ENCODE data around the gene CNTN4.

CNTN4 gene

DNA sequence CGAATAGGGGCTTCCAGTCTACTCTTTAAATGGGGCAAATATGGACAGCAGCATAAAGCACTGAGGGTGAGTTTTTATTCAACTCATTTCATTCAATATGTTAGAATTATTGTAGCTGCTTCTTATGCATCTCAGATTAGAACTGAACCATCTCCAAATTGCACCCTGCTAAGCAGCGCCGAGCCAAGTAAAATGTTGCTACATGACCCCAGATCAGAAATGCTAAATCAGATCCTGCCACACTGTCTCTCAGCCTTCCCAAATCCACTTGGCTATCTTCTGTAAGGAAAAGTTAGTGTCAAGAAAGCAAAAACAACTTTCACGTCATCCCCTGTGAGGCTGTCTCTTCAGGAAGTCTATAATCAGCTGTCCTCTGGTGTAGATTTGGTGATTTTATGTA, 293.2 kb downstream of the CNTN4 start:
- DNase-seq (ENCODE audit: low read depth in 2 of 2): no peak

DNA sequence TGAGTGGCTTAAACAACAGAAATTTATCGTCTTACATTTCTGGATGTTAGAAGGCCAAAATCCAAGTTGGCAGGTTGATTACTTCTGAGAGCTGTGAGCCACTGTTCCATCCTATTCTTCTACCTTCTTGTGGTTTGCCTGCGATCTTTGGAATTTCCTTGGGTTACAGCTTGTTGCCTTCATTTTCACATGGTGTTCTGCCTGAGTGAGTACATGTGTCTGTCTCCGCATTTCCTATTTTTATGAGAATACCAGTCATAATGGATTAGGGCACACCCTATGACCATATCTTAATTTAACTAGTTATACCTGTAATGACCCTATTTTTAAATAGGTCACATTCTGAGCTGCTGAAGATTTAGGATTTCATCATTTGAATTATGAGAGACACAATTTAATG, 294.3 kb downstream of the CNTN4 start:
- no peak for DNase-seq (ENCODE audit: low read depth in 2 of 2)

DNA sequence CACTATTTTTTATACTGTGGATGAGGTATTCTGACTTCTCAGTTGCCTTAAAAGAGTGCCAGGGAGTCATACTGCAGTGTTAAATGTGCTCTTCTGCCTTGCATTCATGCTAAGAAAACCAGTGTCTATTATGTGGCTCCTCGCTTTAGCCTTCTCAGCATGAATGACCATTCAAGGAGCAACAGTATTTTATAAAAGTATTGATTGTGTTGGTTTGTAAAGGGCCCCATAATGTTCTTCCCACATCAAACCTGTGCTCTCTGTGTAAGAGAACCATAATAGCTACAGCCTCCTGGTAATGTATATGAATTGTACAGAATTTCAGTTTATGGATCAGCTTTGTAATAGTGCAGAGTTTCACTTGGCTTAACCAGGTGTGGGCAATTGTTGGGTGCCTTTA, 316.4 kb downstream of the CNTN4 start:
- no peak for DNase-seq (ENCODE audit: low read depth in 2 of 2)

DNA sequence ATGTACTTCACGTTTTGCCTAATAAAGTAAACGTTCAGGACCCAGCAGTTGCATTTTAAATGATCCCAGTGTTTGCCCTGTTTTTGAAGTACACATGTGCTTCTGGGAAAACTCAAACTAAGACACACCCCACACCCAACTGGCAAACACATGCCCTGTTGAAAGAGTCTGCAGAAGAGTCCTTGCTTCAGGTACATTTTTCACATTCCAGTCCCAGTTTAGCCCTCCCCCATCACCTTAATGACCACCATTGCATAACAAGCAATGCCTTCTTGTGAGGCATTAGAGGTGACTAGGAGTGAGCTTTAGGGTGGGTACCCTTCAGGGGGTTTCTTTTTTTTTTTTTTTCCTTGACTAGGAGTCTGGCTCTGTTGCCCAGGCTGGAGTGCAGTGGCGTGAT, 322.3 kb downstream of the CNTN4 start:
- DNase-seq (ENCODE audit: low read depth in 2 of 2): no peak

DNA sequence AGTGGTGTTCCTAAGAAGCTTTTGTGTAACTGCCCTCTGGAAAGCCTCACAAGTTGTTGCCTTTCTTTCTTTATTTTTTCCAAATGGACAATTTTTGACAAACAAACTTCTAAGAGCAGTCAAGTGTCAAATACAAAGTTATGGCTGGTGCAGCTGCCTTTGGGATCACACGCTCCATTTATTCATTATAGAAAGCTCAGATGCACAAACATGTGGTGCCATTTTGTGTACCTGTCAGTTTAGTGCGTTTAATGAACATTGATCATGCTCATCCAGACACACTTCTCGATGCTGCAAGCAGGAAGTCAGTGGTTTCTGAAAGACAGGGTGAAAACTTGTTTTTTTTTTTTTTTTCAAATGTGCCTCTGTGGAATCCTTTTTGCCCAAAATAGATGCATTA, 324.5 kb downstream of the CNTN4 start:
- no peak for DNase-seq (ENCODE audit: low read depth in 2 of 2)

DNA sequence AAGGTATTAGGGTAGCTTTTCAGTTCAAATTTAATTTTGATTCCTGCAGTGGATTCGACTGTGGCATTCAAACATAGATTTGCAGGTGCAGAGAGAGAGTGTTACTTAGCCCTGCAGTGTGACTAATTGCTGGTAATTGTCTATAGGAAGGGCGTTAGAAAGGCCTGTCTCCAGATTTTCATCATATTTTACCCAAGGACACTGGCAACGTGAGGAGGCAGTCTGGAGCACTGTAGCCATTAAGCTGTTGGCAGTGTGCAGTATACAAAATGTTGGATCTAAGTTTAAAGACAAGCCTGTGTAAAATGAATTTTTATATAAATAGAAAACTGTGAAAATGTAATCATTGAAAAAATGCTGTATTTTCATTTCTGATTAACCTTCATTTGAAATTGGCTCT, 342.9 kb downstream of the CNTN4 start:
- no peak for DNase-seq (ENCODE audit: low read depth in 2 of 2)

DNA sequence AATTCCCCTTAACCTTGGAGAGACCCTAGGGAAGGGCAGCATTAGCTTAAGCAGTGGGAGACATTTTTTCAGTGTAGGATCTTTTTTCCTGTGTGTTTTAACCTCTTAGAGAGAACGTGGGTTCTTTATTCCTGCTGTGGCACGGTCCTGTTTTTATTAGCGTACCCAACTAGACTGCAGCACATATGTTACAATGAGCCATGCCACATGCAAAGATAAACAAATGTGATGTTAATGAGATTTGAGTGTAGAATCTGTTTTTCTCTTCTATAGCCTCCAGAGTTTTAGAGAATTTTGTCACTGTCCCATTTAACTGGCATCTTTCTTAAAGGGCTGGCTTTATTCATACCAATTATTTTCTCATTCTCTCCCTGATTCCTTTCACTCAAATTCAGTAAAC, 347.5 kb downstream of the CNTN4 start:
- no peak for DNase-seq (ENCODE audit: low read depth in 2 of 2)

DNA sequence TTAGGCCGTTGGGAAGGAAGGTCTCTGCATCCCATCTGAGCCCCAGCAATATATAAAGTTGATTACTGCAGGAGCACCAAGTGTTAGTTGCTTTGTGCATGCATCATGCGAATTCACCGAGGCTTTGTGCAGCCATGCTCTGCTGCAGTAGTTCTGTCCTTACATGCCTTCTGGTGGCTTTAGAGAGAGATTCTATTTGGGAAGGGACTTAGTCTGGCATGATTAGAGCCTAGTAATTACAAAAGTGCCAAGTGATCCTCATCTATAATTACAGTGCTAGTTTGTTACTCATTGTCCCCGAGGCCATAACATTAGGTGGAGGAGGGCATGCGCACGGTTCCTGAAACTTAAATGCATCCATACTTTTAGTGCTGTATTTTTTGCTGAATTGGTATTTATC, 353.6 kb downstream of the CNTN4 start:
- no peak for DNase-seq (ENCODE audit: low read depth in 2 of 2)

DNA sequence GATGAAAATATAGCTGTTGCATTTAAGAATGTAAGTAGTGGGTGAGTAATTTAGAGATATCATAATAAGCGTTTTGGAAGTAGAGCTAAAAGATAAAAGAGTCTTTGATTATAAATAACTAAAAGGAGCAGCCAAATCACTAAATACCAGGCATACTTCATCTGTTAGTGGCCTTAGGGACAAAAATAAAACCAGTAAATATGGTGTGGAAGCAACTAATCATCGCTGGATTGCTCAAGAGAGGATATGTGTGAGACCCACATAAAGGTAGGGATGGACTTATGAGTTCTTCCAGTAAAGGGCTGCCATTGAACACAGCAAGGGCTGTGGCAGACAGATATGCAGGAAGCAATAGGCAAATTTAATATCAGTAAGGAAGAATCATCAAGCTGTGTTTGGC, 356.2 kb downstream of the CNTN4 start:
- no peak for DNase-seq (ENCODE audit: low read depth in 2 of 2)

DNA sequence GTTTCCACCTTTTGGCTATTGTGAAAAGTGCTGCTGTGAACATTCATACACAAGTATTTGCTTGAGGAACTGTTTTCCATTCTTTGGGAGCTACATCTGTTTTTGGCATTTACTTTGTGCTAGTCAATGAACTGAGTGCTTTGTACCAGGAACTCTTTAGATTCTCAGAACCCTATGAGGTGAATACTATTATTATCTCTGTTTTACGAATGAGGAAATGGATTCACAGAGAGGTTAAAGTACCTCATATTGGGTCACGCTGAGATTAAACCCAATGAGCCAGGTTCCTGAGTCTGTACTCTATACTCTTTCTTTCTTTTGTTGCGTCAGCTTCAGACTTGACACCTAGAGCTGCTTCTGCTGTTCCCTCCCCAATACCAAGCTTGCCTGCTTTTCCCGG, 358.1 kb downstream of the CNTN4 start:
- DNase-seq (ENCODE audit: low read depth in 2 of 2): no peak

DNA sequence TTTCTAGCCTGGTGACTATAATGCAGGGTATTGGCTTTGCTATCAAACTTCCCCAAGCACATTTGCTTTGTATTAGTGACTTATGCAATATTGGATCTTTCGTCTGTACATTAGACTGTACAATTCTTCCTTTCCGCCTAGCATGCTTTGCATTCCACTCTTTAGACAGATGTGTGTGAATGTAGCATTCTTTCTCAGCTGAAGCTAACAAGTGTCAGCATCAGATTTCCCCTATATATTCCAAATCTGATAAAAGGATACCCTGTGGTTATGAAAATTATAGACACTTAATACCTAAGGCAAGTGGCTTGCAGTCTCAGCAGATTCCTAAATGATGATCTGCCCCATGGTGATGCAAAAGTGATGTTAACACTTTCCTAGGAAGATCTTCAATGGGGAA, 360.1 kb downstream of the CNTN4 start:
- no peak for DNase-seq (ENCODE audit: low read depth in 2 of 2)

DNA sequence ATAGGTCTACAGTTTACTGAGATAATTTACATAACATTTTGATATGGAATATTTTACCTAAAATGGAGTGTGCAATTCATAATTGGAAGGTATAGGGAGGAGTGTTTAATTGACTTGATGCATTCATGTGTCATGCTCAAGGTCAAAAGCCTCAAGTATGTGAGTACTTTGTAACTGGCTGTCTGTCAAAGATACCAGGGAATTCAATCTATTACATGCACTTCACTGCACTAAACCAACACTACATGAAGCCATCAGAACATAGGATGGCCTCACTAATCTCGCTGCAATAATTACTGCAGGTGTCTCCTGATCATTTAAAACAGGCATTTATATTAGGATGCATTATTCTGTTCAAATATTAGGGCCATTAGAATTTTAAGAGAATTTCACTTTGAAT, 367.2 kb downstream of the CNTN4 start:
- no peak for DNase-seq (ENCODE audit: low read depth in 2 of 2)

DNA sequence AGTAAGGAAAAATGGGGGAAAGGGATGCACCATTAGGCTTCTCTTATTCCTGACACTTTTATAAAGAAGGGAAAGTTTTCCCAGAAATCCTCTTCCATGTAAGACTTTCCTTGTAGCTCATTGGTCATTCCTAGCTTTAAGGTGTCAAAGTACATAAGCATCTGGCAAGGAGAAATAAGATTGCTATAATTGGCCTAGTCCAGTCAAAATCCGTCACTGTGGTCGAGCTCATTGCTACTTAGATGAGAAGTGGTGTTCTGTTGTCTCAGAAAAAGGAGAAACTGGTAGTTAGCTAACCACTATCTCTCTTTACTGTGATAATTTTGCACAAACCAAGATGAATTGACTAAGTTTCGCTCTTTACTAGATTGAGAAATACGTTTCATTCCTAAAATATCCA, 370.1 kb downstream of the CNTN4 start:
- no peak for DNase-seq (ENCODE audit: low read depth in 2 of 2)

DNA sequence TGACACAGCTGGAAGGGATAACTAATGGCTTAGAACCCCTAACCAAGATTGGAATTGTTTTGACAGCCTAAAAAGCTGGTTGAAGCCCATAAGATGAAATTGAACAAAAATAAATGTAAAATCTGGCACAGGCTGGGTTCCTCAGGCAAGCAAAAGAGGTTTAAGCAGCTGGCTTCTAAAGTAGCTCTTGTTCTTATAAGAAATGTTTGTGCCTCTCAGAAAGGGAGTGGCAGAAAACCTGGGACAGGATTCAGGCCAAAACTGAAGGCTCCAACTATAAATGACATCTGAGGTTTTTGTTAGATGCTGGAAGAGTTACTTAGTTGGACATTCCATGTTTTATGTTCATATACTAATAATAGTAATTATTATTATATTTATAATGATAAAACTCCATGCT, 378.3 kb downstream of the CNTN4 start:
- DNase-seq (ENCODE audit: low read depth in 2 of 2): no peak

DNA sequence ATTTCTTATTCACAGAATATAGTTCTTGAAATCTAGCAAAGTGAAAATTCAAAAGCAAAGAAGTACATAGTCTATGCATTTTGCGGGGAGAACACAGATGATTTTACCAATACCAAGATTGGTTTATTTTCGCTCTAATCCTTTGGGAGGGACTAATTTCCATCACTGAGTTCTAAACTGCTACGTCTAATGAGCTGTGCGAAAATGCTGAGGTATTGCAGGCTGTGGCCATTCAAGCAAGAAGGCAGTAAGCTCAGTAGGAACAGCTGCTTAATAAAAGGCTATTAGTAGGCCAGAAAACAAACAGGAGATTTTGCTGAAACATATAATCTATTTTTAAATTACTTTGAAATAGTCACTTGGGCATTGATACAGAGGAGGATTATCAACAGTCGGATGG, 379.0 kb downstream of the CNTN4 start:
- DNase-seq (ENCODE audit: low read depth in 2 of 2): no peak

DNA sequence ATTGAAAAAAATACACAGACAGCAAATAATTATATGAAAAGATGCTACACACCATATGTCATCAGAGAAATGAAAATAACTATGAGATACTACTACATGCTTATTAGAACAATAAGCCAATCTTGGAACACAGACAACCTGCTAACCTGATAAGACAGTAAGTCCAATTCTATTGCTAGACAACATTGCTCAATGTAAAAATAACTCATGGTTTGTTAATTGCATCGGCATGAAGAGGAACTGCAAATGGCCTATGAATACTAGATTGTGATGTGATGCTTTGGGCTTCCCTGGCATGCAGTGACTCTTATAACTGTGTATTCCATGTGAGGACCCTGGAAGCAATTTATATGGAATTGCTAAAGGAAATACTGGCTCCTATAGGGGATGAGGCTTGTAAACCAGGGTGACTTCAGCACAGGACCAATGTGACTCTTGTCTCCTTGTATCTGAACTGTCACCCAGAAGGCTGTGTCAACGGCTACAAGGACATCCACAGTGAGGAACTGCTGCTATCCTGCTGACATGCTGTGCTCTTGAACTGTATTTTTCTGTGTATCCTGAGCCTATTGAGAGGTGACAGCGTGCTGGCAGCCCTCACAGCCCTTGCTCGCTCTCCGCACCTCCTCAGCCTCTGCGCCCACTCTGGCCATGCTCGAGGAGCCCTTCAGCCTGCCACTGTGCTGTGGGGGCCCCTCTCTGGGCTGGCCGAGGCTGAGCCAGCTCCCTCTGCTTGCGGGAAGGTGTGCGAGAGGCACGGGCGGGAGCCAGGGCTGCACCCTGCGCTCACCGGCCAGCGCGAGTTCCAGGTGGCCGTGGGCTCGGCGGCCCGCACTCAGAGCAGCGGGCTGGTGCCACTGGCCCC, 385.7 kb downstream of the CNTN4 start:
- no peak for DNase-seq (ENCODE audit: low read depth in 2 of 2)

DNA sequence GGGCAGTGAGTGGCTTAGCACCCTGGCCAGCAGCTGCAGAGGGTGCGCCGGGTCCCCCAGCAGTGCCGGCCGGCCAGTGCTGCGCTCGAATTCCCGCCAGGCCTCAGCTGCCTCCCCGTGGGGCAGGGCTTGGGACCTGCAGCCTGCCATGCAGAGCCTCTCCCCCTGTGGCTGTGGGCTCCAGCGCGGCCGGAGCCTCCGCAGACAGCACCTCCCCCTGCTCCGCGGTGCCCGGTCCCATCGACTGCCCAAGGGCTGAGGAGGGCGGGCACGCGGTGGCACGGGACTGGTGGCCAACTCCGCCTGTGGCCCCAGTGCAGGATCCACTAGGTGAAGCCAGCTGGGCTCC, 386.3 kb downstream of the CNTN4 start:
- DNase-seq (ENCODE audit: low read depth in 2 of 2): no peak

DNA sequence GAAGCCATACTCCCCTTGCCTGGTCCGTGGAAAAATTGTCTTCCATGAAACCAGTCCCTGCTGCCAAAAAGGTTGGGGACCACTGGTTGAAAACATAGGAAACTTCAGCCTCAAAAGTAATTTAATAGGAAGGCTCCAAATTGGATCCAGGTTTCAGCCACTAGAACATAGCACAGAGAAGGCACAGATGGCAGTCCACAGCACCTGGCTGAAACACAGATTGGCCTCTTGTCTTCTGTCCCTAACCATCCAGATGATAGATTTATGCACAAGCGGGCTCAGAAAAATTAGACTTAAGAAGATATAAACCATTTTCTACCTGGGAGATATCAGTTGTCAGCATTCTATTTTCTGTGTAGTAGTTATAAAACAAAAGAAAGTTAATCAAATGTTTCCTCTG, 397.1 kb downstream of the CNTN4 start:
- DNase-seq (ENCODE audit: low read depth in 2 of 2): no peak

DNA sequence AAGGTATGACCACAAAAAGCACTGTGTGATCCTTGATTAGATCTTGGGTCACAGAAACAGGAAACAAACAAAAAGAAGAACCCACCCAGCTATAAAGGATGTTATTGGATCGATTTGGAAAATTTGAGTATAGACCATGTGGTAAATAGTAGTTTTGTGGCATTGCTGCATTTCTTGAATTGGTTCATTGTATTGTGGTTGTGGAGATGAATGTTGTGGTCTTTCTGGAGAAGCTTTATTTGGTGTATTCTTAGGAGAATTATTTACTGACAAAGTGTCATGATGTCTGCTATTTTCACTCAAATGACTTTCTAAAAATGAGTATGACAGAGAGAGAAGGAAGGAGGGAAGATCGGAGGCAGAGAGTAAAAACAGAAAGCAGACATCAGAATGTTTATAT, 406.2 kb downstream of the CNTN4 start:
- DNase-seq (ENCODE audit: low read depth in 2 of 2): no peak

DNA sequence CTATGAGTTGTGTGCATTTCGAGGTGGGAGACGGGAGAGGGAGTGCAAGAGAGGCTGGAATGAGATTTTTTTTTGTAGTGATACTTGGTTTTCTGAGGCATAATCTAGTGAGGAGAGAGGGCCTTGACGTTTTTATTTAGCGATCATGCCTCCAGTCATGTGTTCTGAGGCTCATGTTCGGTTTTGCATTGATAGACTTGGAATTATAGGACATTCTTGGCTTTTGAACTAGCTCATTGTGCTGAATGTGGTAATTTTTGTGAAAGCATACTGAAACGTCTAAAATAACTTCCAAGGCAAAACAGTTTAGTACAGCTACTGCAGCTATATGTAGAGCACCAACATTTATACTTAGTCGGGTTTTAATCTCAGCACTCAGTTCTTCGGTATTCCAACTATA, 408.1 kb downstream of the CNTN4 start:
- DNase-seq (ENCODE audit: low read depth in 2 of 2): no peak

DNA sequence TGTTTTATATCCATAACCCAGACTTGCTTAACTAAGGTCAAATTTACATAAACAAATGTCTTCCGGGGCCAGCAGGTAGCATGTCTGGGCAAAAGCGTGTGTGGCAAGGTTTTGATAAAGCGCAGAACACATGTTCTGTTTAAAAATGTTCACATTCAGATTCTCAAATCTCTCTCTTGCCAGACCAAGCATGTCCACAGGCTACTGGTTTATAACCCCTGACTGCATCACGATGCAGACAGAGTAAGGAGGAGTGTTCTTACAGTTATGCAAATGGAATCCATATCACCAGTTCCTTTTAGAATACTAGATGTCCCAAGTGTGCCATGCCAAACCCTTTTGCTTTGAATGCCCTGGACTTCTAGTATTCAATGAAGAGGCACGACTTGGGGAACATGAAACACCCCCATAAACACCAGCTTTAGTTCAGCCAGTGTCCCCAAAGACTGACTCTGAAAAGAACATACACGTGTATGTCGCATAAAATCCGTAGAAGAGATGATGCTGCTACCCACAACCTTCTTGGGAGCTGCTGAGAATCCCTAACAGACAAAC, 412.0 kb downstream of the CNTN4 start:
- no peak for DNase-seq (ENCODE audit: low read depth in 2 of 2)

DNA sequence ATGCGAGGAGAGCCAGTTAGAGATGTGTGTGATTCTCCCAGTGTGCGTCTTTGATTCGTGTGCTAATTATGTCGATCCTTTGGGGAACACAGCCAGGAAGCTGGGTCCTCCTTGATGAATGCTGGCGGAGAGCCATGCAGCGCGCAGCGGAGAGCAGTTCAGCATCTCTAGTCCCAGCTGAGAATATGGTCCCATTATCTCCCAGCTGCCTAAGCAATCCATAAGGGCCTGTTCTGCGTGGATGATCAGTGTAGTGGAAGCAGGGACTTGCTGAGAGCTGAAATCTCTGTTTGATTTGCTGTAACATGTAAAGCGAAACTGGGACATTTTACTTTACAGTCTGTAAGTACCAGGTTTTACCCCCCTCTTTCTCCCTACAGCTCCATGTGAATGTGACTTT, 412.7 kb downstream of the CNTN4 start:
- DNase-seq (ENCODE audit: low read depth in 2 of 2): no peak

DNA sequence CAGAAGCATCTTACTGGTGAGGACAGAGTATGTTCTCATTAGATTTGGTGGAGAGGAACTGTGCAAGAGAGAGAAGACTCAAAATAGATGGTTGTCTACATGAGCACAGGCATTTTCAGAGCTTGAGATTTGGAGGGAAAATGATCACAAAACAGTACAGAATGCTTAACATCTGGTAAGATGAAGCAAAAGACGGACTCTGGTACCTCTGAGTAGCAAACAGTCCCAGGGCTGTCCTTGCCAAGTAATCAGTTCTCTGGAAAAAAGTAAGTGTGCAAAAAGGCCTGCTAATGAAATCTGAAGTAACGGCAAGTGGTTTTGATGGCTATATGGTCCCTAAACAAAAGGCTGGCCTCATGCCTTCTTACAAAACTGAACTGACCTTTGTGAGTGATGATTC, 414.2 kb downstream of the CNTN4 start:
- no peak for DNase-seq (ENCODE audit: low read depth in 2 of 2)

DNA sequence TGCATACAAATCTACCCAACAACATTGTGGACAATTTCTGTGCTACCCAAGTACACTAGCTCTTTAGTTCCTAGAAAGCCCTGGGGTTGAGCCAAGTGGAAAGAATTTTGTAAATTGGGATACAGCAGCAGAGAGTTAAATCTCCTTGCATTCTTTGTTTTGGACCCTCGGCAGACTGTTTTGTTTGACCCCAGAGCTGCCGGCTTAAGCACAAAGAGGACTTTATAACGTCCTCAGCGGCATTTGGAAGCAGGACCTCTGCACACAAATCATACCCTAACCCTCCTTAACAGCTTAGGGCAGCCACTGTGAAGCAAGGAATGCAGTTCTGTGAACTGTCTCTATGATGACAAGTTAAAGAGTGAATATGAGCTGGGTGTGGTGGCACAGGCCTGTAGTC, 415.3 kb downstream of the CNTN4 start:
- no peak for DNase-seq (ENCODE audit: low read depth in 2 of 2)
